ENCODE data around the gene PPM1E. TPM values are rescaled to one million over a fixed set of nuclear protein-coding genes. Genes with fewer than 3 reads are reported as not detected.

Gene PPM1E
- total RNA-seq, 1 experiment from 2014 or later: 2.9 TPM

- Histone ChIP-seq H3K36me3 (ENCODE audit: control insufficient read depth, insufficient read depth, low read length) (no peaks in the 10 kb centered on the region), H3K4me1 (ENCODE audit: control insufficient read depth, insufficient read depth, low read length) (no peaks in the 10 kb centered on the region), H3K27me3 (ENCODE audit: control insufficient read depth, insufficient read depth, low read length) (peaks cover 9% of the 10 kb centered on the region), H3K9me3 (ENCODE audit: control insufficient read depth, insufficient read depth, low read depth, low read length) (no peaks in the 10 kb centered on the region), H3K4me3 (ENCODE audit: low read depth in 2 of 2, low read length in 2 of 2) (peak overlapping the region; percentile 57 to 70), H3K27ac (ENCODE audit: low read length) (no peak overlapping the region)
- in situ Hi-C loops (cut with HindIII; ENCODE audit: low pct_unique_long_range_greater_than_20kb, low sequenced_read_pairs) (no loop called here), intact Hi-C loops (cut with micrococcal nuclease; ENCODE audit: unreplicated experiment) (no loop called here)
- ATAC-seq (no peak), DNase-seq (ENCODE audit: low read depth, low spot score) (no peak)
- TF ChIP-seq, protein P1, sequence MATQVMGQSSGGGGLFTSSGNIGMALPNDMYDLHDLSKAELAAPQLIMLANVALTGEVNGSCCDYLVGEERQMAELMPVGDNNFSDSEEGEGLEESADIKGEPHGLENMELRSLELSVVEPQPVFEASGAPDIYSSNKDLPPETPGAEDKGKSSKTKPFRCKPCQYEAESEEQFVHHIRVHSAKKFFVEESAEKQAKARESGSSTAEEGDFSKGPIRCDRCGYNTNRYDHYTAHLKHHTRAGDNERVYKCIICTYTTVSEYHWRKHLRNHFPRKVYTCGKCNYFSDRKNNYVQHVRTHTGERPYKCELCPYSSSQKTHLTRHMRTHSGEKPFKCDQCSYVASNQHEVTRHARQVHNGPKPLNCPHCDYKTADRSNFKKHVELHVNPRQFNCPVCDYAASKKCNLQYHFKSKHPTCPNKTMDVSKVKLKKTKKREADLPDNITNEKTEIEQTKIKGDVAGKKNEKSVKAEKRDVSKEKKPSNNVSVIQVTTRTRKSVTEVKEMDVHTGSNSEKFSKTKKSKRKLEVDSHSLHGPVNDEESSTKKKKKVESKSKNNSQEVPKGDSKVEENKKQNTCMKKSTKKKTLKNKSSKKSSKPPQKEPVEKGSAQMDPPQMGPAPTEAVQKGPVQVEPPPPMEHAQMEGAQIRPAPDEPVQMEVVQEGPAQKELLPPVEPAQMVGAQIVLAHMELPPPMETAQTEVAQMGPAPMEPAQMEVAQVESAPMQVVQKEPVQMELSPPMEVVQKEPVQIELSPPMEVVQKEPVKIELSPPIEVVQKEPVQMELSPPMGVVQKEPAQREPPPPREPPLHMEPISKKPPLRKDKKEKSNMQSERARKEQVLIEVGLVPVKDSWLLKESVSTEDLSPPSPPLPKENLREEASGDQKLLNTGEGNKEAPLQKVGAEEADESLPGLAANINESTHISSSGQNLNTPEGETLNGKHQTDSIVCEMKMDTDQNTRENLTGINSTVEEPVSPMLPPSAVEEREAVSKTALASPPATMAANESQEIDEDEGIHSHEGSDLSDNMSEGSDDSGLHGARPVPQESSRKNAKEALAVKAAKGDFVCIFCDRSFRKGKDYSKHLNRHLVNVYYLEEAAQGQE (IDR thresholded peaks at IDR 0.05; ENCODE audit: insufficient read depth in 1 of 2, low read depth in 2 of 2, low read length in 1 of 2): no peak
- TF ChIP-seq POLR2AphosphoS5 (IDR thresholded peaks at IDR 0.05; ENCODE audit: low read depth, low read length) (no peak), SIN3A (IDR thresholded peaks at IDR 0.05; ENCODE audit: borderline replicate concordance, insufficient read depth, low read depth, low read length) (no peak), TCF7L2 (IDR thresholded peaks at IDR 0.05; ENCODE audit: low read depth, low read length) (no peak)
- TF ChIP-seq, protein P2, sequence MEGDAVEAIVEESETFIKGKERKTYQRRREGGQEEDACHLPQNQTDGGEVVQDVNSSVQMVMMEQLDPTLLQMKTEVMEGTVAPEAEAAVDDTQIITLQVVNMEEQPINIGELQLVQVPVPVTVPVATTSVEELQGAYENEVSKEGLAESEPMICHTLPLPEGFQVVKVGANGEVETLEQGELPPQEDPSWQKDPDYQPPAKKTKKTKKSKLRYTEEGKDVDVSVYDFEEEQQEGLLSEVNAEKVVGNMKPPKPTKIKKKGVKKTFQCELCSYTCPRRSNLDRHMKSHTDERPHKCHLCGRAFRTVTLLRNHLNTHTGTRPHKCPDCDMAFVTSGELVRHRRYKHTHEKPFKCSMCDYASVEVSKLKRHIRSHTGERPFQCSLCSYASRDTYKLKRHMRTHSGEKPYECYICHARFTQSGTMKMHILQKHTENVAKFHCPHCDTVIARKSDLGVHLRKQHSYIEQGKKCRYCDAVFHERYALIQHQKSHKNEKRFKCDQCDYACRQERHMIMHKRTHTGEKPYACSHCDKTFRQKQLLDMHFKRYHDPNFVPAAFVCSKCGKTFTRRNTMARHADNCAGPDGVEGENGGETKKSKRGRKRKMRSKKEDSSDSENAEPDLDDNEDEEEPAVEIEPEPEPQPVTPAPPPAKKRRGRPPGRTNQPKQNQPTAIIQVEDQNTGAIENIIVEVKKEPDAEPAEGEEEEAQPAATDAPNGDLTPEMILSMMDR (IDR thresholded peaks at IDR 0.05): no peak
- ChIA-PET POLR2A (no interaction called here), CTCF (no interaction called here)
- BruUV-seq (replicated peaks): TSS peak; percentile 84
Observed at GRCh38 chr17:58757162-58757613, 1.5 kb downstream of the PPM1E start.

- TF ChIP-seq, protein P2 (IDR thresholded peaks at IDR 0.05): no peak
- TF ChIP-seq, protein P1 (IDR thresholded peaks at IDR 0.05; ENCODE audit: insufficient read depth in 1 of 2, low read depth in 2 of 2, low read length in 1 of 2): no peak
- TF ChIP-seq POLR2AphosphoS5 (IDR thresholded peaks at IDR 0.05; ENCODE audit: low read depth, low read length): no peak
- no peak overlapping the region for H3K4me3 ChIP-seq (ENCODE audit: low read depth in 2 of 2, low read length in 2 of 2)
- H3K36me3 ChIP-seq (ENCODE audit: control insufficient read depth, insufficient read depth, low read length): no peaks in the 10 kb centered on the region; the same call in 1 of the 2 replicates
- no TSS peak for BruUV-seq (replicated peaks)
- ChIA-PET POLR2A (no interaction called here), CTCF (no interaction called here)
- intact Hi-C loops (cut with micrococcal nuclease; ENCODE audit: unreplicated experiment) (no loop called here), in situ Hi-C loops (cut with HindIII; ENCODE audit: low pct_unique_long_range_greater_than_20kb, low sequenced_read_pairs) (no loop called here)
- ATAC-seq (no peak), DNase-seq (ENCODE audit: low read depth, low spot score) (no peak)
- H3K9me3 ChIP-seq (ENCODE audit: control insufficient read depth, insufficient read depth, low read depth, low read length): no peaks in the 10 kb centered on the region
- no peak overlapping the region for H3K27ac ChIP-seq (ENCODE audit: low read length)
- no peaks in the 10 kb centered on the region for H3K4me1 ChIP-seq (ENCODE audit: control insufficient read depth, insufficient read depth, low read length)
- peaks cover 9% of the 10 kb centered on the region for H3K27me3 ChIP-seq (ENCODE audit: control insufficient read depth, insufficient read depth, low read length)
Observed at GRCh38 chr17:58758890-58759289, 3.2 kb downstream of the PPM1E start.
